Activated naive CD4-positive, alpha-beta T cell treated with anti-CD3 and anti-CD28 coated beads, Interleukin-2, amount 50 U/mL, for 16 hours (primary cell): ENCODE data around the gene SEC14L2.
A peak's percentile ranks its signal among the peaks of the same experiment; 100 is the strongest.
"Not testable (repeated sequence)": the region's sequence is repeated elsewhere in the genome, so short reads cannot be mapped to it uniquely, and the experiment has no call there.

Source experiments
- DNase-seq: peaks from one replicate; pipeline ENCODE4 v3.0.0-alpha.2; 2020

Gene SEC14L2

GRCh38 chr22:30380011-30380410 is 16.8 kb upstream of the SEC14L2 start:
- DNase-seq, result no peak

GRCh38 chr22:30381264-30381663 is 15.6 kb upstream of the SEC14L2 start:
- DNase-seq, result no peak

- no peak for DNase-seq
Measured at GRCh38 chr22:30382340-30382739, 14.5 kb upstream of the SEC14L2 start.

- no peak for DNase-seq
Measured at GRCh38 chr22:30383061-30383460, 13.8 kb upstream of the SEC14L2 start.

- DNase-seq, result no peak
Measured at GRCh38 chr22:30385942-30386341, 10.9 kb upstream of the SEC14L2 start.

- no peak for DNase-seq
Measured at GRCh38 chr22:30386608-30386959, 10.2 kb upstream of the SEC14L2 start.

- DNase-seq, result peak; percentile 78
Measured at GRCh38 chr22:30386960-30387827, 9.6 kb upstream of the SEC14L2 start, which contains the start of gene RNF215. RNF215 (minus strand) TSS chr22:30387411; CDS start chr22:30387313, 98 bp downstream.

GRCh38 chr22:30390974-30391691 is 5.7 kb upstream of the SEC14L2 start:
- DNase-seq, result peak; percentile 82

GRCh38 chr22:30392661-30393321 is 4.0 kb upstream of the SEC14L2 start:
- no peak for DNase-seq

GRCh38 chr22:30393322-30393680 is 3.5 kb upstream of the SEC14L2 start:
- no peak for DNase-seq

- DNase-seq, result no peak
Measured at GRCh38 chr22:30393885-30394284, 2.9 kb upstream of the SEC14L2 start.

- no peak for DNase-seq
Measured at GRCh38 chr22:30397656-30398635, 1.1 kb downstream of the SEC14L2 start.

GRCh38 chr22:30398685-30399680 is 2.2 kb downstream of the SEC14L2 start:
- DNase-seq, result no peak

GRCh38 chr22:30399718-30400117 is 2.9 kb downstream of the SEC14L2 start:
- no peak for DNase-seq

- DNase-seq, result no peak
Measured at GRCh38 chr22:30400159-30400558, 3.3 kb downstream of the SEC14L2 start.

- not testable (repeated sequence) for DNase-seq
Measured at GRCh38 chr22:30401024-30401423, 4.2 kb downstream of the SEC14L2 start.

- DNase-seq, result no peak
Measured at GRCh38 chr22:30402028-30402765, 5.4 kb downstream of the SEC14L2 start.

- not testable (repeated sequence) for DNase-seq
Measured at GRCh38 chr22:30402766-30403104, 5.9 kb downstream of the SEC14L2 start.

GRCh38 chr22:30404307-30404706 is 7.5 kb downstream of the SEC14L2 start:
- DNase-seq, result no peak

- no peak for DNase-seq
Measured at GRCh38 chr22:30405731-30406130, 8.9 kb downstream of the SEC14L2 start.
